HG02840 (cell line): ENCODE results near the gene UGT1A10.

Experiments used
- ATAC-seq: cut with Tn5 transposase; IDR thresholded peaks from one replicate; pipeline ENCODE4 v1.9.1; 2021; ENCODE audit warnings: mild to moderate bottlenecking, moderate library complexity, moderate number of reproducible peaks; ENCODE audit not compliant: unreplicated experiment, low FRiP score

The UGT1A10 gene

DNA sequence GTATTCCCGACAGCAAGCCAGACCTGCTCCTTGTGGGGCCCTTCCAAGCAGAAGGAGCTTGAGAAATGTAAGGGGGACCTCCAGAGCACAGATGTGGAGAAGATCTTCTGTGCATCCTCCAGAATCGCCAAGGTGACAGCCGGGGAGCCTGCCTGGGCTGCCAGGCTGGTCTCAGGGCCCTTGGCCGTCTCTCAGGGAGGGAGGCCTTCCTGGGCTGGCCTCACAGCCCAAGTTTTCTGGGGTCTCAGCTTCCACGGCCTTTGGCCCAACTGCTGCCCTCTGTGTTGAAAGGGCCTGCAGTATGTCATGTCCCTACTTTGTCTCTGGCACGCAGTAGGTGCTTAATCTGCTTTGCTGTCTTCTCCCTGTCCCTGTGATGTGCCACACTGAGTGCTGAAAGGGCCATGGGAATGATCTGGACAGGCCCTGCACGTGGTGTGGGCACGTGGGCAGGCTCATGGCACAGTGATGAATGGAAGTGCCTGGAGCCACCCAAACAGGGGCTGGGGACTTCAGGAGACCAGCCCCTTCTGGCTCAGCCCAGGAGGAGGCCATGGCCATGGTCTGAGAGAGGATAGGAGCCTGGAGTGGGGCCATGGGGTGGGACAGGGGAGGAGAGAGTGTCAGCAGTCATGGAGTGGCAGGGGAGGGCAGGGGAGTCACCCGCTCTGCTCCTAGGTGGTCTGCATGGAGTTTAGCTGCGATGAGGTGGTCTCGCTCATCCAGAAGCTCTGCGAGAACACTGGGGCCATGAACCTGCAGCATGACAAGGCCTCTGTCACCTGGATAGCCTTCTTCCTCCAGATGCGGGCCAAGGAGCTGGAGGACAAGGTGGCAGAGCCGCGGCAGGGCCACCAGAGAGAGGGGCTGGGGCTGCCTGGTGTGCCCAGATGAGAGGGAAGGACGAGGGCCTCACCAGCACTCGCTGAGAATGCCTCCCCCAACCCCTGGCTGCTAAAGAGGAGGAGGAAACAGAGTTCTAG lies 182.7 kb downstream of the UGT1A10 start:
- ATAC-seq, result no peak

DNA sequence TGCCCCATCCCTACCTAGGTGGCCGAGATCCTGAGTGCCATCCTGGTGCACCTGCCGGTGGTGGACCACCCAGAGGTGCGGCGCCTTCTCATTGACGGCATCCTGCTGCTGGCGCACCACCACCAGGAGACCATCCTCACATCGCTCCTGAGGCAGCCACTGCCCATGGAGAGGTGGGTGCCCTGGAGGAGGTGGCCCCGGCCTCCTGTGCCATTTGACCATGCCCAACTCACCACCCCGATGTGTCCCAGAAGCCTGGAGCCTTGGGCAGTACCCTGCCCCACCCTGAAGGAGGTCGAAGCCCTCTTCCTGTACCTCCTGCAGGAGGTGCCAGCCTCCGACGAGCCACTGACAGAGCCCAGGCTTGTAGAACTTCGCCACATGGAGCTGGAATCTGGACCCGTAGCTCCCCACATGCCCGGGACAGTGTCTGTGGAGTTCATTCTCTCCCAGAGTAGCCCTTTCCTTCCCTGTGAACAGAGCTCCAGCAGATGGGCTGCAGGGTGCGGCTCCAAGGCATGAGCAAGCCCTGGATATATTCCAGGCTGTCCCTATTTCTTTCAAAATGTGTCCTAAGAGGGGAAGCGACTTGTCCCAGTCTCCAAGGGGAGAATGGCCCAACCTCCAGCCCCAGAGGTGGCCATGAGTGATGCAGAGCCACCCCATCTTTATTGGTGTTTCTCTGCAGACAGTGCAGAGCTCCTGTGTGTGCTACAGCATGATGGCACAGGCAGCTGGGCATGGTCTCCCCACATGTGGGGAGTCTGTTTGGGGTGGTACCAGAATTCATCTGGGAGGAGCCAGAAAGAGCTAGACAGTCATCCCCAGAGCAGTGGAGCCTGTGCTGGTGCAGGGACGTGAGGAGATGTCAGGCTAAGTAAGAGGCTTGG lies 183.9 kb downstream of the UGT1A10 start:
- ATAC-seq, result no peak

DNA sequence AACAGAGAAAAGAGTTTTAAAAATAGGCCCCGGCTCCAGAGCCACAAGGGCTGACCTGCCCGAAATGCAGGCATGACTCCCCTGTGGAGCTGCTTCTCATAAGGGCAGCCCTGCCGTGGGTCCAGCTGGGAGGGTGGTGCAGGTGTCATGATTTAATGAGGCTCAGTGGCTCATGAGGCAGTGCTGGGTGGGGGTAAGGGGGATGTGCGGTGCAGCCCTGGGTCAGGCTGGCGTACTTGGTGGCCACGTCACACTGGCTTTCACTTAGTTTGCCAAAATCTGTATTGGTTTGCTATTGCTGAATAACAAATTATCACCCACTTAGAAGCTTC lies 184.5 kb downstream of the UGT1A10 start:
- no peak for ATAC-seq

DNA sequence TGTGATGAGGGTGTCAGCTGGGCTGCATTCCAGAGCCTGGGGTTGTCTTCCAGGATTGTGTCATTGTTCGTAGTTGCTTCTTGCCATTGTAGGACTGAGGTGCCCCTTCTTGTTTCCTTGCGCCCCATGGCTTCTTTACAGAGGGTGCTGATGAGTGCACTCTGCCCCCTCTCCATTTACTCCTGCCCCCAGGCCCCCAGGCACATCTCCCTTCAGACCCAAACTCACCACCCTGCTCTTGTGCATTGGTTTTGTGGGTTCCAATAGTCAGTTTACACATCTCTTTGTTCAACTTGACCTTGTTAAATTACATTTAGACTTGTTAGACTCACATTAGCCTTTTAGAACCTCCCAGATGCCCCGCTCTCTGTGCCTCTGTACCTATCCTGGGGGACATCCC lies 184.9 kb downstream of the UGT1A10 start:
- no peak for ATAC-seq

DNA sequence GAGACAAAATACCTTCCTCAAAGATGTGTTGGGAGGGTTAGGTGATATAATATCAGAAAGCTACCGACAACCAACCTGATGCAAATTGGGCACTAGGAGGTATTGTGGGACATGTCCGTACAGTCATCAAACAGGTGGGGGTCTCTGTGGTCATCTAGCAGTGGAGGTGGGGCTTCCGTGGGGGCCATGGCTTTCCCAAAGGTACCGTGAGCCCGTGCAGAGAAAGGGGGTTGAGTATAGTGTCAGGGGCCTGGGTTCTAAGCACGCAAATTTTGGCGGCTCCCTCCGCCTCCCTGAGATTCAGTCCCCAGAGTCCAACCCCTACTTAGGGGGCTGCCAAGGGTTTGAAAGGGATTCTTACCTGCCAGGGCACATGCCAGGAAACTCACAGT lies 185.5 kb downstream of the UGT1A10 start:
- ATAC-seq, result no peak

DNA sequence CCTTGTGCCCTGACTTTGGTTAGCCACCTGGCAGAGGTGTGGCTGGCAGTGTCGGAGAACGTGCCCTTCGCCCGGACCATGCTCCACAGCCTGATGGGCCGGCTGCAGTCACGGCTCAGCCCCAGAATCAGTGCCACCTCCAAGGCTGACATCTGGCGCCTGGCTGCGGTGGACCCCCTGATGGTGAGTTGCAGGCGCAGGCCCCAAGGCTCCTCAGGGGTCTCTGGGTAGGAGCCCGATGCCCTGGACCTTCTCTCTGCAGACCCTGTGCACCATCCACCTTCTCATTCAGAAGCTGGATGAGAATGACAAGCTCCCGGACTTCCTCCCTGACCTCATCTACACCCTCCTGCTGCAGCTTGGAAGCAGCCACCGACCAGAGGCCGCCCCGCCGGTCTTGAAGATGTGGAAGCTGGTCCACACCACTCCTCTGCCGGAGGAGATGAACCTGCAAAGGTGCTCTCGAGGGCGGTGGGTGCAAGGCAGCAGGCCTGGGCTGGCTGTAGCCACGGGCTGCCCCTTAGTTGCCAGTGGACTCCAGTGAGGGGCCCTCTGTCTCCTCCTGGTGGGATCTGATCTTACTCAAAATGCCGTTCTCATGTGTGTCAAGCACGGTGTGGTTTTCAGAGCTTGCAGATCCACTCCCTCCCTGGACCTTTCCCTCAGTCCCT lies 186.0 kb downstream of the UGT1A10 start:
- no peak for ATAC-seq
